HG02763 (cell line): ENCODE data around the gene PRR22.

ENCODE experiments used
- ATAC-seq: cut with Tn5 transposase; IDR thresholded peaks from one replicate; pipeline ENCODE4 v1.9.1; 2021; ENCODE audit warnings: mild to moderate bottlenecking, moderate library complexity; ENCODE audit not compliant: unreplicated experiment

The PRR22 gene

DNA sequence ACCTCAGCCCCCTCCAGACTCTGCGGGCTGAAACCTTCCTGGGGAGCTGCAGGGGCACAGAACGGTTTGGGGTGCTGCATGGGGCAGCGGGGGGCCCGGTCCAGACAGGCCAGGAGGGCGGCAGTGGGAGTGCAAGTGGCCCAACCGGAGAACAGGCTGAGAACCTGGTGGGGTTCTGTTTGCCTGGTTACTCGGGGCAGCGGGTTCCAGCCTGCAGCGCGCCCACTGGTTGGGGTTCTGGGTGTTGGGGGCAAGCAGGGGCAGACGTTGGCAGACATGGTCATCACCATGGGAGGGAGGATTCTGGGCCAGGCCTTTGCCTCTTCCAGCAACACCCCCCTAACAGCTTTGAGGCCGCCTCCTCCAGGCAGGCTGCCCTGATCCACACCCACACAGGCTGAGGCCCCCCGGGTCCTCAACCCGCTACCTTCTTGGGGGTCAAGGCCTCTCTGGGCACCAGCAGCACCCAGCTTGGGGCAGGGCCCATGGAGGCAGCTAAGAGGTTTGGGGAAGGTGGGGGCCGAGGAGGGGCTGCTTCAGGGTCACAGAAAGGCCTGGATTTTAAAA lies at the start of gene PRR22:
PRR22 (minus strand) TSS at position 166 of the 567 bp plus-strand sequence; CDS start at position 80, 86 bp downstream.
- no peak for ATAC-seq

- ATAC-seq = no peak
Observed at GRCh38 chr19:5832527-5833216, 48.1 kb upstream of the PRR22 start.

- no peak for ATAC-seq
Observed at GRCh38 chr19:5832061-5832460, 47.5 kb upstream of the PRR22 start.

DNA sequence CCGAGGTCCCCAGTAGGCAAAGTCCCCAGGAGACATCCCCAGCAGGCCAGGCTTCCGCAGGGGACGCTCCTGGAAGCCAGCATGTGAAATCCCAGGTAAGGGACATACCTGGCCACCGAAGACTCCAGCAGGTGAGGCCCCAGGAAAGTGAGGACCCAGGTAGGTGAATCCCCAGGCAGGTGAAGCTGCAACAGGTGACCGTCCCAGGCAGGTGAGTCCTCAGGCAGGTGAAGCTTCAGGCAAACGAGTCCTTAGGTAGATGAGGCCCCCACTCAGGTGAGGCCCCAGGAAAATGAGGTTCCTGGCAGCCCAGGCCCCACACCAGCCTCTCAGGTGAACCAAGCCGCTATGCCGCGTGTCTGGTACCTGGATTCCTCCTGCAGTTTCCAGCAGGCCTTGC lies 46.6 kb upstream of the PRR22 start:
- no peak for ATAC-seq

- no peak for ATAC-seq
Observed at GRCh38 chr19:5829567-5830310, 45.2 kb upstream of the PRR22 start.

GRCh38 chr19:5828661-5829566 lies 44.4 kb upstream of the PRR22 start:
- ATAC-seq = no peak

GRCh38 chr19:5827891-5828660 lies 43.5 kb upstream of the PRR22 start:
- ATAC-seq = peak; percentile 72

DNA sequence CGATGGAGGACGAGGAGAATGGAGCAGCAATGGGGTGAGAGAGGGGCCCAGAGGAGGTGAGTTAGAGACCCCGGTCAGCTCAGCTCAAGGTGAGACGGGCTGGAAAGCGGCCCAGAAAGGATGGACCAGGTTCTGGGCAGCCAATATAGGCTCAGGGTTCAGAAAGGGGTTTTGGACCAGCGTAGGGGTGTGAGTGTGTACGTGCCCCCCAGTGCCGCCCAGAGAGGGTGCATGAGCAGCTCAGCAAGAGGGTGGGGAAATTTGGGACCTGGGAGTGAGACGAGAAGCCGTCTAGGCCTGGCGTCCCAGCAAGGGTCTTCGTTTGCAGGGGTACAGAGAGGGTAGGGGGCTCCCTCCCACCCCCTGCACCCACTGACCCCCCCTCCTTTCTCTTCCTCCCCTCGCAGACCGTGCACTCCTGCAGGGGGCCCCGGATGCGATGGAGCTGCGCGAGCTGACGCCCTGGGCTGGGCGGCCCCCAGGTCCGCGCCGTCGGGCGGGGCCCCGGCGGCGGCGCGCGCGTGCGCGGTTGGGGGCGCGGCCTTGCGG lies 42.9 kb upstream of the PRR22 start:
- ATAC-seq = no peak

DNA sequence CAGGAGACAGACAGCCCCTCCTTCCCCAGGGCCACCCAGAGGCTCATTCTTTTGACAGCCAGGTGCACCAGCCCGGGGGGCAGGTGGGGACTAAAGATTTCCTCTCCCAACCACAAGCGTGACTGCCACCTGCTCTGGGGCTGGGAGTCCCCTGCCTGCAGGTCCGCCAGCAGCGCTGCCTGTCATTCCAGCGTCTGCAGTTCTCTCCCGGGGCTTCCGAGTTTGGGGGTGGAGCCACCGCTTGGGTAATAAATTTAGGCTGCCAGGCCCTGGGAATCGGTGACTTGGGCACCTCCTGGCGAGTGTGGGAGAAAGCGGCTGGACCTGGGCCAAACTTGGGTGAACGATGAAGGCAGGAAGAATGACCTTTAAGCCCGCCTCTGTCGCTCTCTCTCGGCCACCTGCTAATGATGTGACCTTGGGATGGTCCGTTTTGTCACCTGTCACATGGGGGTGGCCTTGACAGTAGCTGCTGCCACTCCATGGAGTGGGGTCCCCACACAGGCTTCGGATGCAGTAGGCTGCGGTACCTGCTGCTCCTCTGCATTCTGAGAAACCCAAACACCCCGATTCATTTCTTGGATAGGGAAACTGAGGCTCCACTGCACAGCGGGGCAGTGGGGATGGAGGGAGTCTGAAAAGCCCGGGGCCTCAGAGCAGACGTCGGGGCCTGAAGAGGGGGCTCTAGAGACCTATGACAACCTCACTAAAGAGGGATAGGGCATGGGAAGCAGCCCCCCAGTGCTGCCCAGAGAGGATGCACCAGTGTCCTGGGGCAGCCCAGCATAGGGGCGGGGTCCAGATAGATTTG lies 42.2 kb upstream of the PRR22 start:
- ATAC-seq = no peak

DNA sequence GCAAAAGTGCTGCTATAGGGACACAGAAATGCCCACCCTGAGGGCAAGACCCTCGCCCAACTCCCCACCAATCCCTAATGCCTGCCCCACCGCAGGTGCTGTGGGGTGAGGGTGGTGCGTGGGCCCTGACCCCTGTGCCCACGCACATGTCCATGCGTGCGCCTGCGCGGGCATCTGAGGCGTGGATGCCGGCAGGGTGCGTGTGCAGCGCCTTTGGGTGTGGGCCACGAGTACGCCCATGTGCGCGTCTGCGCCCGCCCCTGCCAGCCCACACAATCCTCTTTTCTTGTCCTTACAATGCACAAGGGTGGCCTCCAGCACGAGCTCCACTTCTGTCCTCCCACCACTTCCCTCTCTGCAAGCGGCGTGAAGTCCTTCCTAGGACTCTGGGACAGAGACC lies 40.6 kb upstream of the PRR22 start:
- no peak for ATAC-seq

DNA sequence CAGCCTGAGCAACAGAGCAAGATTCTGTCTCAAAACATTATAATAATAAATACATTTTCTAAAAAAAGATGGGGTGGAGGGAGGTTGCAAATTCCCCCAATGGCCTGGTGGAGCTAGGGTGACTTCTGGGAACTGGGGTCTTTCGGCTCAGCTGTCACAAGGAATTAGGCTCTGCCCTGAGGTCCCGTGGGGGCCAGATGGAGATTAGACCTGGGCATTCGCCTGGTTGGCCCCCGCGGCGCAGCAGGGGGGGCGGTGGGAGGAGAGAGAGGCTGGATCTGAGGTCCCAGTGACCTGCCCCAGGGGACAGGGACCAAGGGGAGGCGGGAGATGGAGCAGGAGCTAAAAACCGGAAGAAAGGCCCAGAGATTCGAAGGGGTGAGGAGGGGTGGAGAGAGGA lies 40.2 kb upstream of the PRR22 start:
- no peak for ATAC-seq

GRCh38 chr19:5823579-5824281 lies 39.2 kb upstream of the PRR22 start:
- ATAC-seq = no peak

- ATAC-seq = no peak
Observed at GRCh38 chr19:5822181-5822844, 37.8 kb upstream of the PRR22 start.

DNA sequence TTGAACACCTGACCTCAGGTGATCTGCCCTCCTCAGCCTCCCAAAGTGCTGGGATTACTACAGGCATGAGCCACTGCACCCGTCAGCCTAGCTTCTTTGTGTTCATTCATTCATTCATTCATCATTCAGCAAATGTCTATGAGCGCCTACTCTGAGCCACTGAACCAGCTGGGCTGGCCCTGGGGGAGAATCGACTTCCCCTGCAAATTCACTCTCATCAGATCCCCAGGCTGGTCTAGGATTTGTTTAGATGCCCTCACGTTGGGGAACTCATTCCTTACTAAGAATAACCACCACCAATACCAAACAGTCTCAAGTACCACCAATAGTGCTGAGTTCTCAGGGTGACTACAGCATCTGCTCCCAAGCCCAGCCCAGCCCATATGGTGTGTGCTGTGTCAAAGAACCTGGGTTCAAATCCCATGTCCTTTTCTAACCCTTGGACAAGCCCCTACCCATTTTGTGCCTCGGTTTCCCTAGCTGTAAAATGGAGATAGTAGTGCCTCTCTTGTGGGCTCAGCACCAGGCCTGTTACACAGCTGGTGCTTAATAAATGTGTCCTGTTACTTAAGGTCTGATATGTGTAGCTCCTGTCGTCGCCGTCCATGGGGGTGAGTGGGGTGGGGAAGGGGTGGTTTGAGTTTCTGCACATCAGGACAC lies 37.1 kb upstream of the PRR22 start:
- ATAC-seq = no peak

GRCh38 chr19:5820785-5821184 lies 36.2 kb upstream of the PRR22 start:
- no peak for ATAC-seq

DNA sequence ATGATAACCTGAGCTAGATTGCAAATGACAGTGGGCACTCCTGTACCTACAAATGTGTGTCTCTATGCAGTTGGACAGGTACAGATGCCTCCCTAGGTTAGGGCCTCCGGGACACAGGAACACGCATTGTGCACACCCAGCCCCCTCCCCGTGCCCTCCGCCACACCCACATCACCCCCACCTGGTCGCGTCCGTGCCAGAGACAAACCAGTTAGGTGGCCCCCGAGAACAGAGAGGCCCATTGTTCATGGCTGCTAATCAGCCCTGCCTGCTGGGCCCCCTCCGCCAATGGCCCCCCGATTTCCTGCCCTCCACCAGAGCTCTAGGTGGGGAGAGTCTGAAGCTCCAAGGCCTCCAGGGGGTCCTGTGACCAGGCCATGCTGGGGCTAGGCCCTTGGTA lies 34.0 kb upstream of the PRR22 start:
- ATAC-seq = no peak

DNA sequence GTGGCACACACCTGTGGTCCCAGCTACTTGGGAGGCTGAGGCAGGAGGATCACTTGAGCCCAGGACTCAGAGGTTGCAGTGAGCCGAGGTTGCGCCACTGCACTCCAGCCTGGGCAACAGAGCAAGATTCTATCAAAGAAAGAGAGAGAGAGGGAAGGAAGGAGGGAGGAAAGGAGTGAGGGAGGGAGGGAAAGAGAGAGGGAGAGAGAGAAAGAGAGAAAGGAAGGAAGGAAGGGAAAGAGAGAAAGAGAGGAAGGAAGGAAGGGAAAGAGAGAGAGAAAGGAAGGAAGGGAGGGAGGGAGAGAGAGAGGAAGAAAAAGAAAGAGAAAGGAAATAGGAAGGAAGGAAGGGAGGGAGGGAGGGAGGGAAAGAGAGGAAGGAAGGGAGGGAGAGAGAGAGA lies 32.7 kb upstream of the PRR22 start:
- ATAC-seq = no peak

- no peak for ATAC-seq
Observed at GRCh38 chr19:5814852-5815246, 30.3 kb upstream of the PRR22 start.
